Upper lobe of left lung (tissue), 4 donors: ENCODE measurements around the gene P2RX1.
A peak's percentile ranks its signal among the peaks of the same experiment; 100 is the strongest.

ENCODE experiments used
- CTCF ChIP-seq, 6 experiments: fragments of 450-650 bp in 4 of 6; fragments of 200-600 bp in 2 of 6; sonication (generic) in 2 of 6; IDR thresholded peaks; one replicate each; pipeline ENCODE4 v1.5.1; 2016 to 2019; ENCODE audit warnings: antibody characterized with exemption in 6 of 6
- EP300 ChIP-seq, 4 donors: sonication (generic); formaldehyde crosslinking; IDR thresholded peaks; one replicate each; pipeline ENCODE4 v1.5.1; 2017; ENCODE audit warnings: antibody characterized with exemption in 4 of 4, control low read depth in 2 of 4
- POLR2A ChIP-seq, 4 donors: fragments of 450-650 bp; IDR thresholded peaks; one replicate each; pipeline ENCODE4 v1.5.1; 2016 to 2017; ENCODE audit warnings: antibody characterized with exemption in 4 of 4, mild to moderate bottlenecking in 2 of 4
- POLR2AphosphoS5 ChIP-seq, 2 donors: sonication (generic); formaldehyde crosslinking; IDR thresholded peaks; one replicate each; pipeline ENCODE4 v1.5.1; 2017; ENCODE audit warnings: antibody characterized with exemption in 2 of 2

GRCh38 chr17:3913531-3914311 lies 2.5 kb downstream of the P2RX1 start:
- TF ChIP-seq POLR2AphosphoS5 (IDR thresholded peaks at IDR 0.05) (peak in 1 of 2 donors; percentile 30), EP300 (IDR thresholded peaks at IDR 0.05) (no peak), POLR2A (IDR thresholded peaks at IDR 0.05) (no peak), CTCF (IDR thresholded peaks at IDR 0.05) (peak; percentile 96 to 98 (median 97))
